ENCODE data around the gene ATF2.

DNA sequence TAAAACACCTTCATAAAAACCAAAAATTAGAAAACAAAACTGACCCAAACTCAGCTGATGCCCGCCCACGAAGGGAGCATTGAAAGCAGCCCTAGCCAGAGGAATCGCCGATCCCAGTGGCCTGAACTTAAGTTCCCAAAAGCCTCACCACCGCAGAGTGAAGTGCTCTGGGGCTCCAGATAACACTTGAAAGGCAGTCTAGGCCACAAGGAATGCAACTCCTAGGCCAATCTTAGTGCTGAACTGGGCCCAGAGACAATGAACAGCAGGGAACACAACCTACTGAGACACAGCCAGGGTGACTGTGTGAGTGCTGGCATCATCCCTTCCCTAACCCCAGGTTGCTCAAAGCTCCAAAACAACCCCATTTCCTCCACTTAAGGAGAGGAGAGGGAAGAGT is 103.2 kb downstream of the ATF2 start:
- TF ChIP-seq POLR2AphosphoS5 (IDR thresholded peaks at IDR 0.05; ENCODE audit: low read depth, low read length) = no peak
- no peak for TF ChIP-seq TAF1 (IDR thresholded peaks at IDR 0.05; ENCODE audit: borderline replicate concordance, insufficient read depth, low read length)
- TF ChIP-seq, protein P1, sequence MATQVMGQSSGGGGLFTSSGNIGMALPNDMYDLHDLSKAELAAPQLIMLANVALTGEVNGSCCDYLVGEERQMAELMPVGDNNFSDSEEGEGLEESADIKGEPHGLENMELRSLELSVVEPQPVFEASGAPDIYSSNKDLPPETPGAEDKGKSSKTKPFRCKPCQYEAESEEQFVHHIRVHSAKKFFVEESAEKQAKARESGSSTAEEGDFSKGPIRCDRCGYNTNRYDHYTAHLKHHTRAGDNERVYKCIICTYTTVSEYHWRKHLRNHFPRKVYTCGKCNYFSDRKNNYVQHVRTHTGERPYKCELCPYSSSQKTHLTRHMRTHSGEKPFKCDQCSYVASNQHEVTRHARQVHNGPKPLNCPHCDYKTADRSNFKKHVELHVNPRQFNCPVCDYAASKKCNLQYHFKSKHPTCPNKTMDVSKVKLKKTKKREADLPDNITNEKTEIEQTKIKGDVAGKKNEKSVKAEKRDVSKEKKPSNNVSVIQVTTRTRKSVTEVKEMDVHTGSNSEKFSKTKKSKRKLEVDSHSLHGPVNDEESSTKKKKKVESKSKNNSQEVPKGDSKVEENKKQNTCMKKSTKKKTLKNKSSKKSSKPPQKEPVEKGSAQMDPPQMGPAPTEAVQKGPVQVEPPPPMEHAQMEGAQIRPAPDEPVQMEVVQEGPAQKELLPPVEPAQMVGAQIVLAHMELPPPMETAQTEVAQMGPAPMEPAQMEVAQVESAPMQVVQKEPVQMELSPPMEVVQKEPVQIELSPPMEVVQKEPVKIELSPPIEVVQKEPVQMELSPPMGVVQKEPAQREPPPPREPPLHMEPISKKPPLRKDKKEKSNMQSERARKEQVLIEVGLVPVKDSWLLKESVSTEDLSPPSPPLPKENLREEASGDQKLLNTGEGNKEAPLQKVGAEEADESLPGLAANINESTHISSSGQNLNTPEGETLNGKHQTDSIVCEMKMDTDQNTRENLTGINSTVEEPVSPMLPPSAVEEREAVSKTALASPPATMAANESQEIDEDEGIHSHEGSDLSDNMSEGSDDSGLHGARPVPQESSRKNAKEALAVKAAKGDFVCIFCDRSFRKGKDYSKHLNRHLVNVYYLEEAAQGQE (IDR thresholded peaks at IDR 0.05; ENCODE audit: insufficient read depth in 1 of 2, low read depth in 2 of 2, low read length in 2 of 2) = no peak
- no peak for TF ChIP-seq FOXP2 (optimal IDR thresholded peaks at IDR 0.05; ENCODE audit: borderline replicate concordance, extremely low read depth, extremely low read length, insufficient read depth)
- TF ChIP-seq SIN3A (IDR thresholded peaks at IDR 0.05; ENCODE audit: borderline replicate concordance, insufficient read depth, low read length) = no peak

Data from PFSK-1 (cell line).